Sigmoid colon (tissue), 7 donors: ENCODE results near the gene JKAMP. TPM values are rescaled to one million over a fixed set of nuclear protein-coding genes. Genes with fewer than 3 reads are reported as not detected.
A peak's percentile ranks its signal among the peaks of the same experiment; 100 is the strongest.

Experiments
- DNase-seq: peaks from one replicate; pipeline ENCODE4 v3.0.0-alpha.2; 2019
- H3K27ac ChIP-seq, 4 donors: fragments of 200-600 bp; sonication (generic); one replicate each; pipeline ENCODE4 v1.5.1; 2016 to 2019; ENCODE audit warnings: mild to moderate bottlenecking in 1 of 4
- H3K27me3 ChIP-seq, 3 donors: fragments of 200-600 bp; sonication (generic); one replicate each; pipeline ENCODE4 v1.5.1; 2019; ENCODE audit warnings: mild to moderate bottlenecking in 1 of 3
- H3K36me3 ChIP-seq, 4 donors: fragments of 200-600 bp; sonication (generic); one replicate each; pipeline ENCODE4 v1.5.1; 2016 to 2019
- H3K4me1 ChIP-seq, 4 donors: fragments of 200-600 bp; sonication (generic); one replicate each; pipeline ENCODE4 v1.5.1; 2017 to 2019
- H3K4me3 ChIP-seq, 4 donors: fragments of 200-600 bp; sonication (generic); one replicate each; pipeline ENCODE4 v1.5.1; 2017 to 2019; ENCODE audit warnings: mild to moderate bottlenecking in 2 of 4, moderate library complexity in 1 of 4
- H3K9me3 ChIP-seq, 4 donors: fragments of 200-600 bp in 3 of 4; sonication (generic) in 3 of 4; one replicate each; pipeline versions ENCODE4 v1.5.1 to v1.6.1; 2013 to 2019
- EP300 ChIP-seq, 4 donors: sonication (generic); formaldehyde crosslinking; IDR thresholded peaks; one replicate each; pipeline ENCODE4 v1.6.1; 2017; ENCODE audit warnings: antibody characterized with exemption in 4 of 4
- POLR2A ChIP-seq, 2 donors: fragments of 450-650 bp; IDR thresholded peaks; one replicate each; pipeline ENCODE4 v1.6.1; 2016; ENCODE audit warnings: antibody characterized with exemption in 2 of 2, mild to moderate bottlenecking in 2 of 2, moderate library complexity in 2 of 2
- POLR2AphosphoS5 ChIP-seq, 4 donors: sonication (generic); formaldehyde crosslinking; IDR thresholded peaks; one replicate each; pipeline ENCODE4 v1.6.1; 2017; ENCODE audit warnings: antibody characterized with exemption in 4 of 4
- WGBS, 2 donors: extraction: QIAGEN DNeasy Blood & Tissue Kit; methylation state at CpG; one replicate each; pipeline ENCODE4 v1.1.7; 2013; 5-methylcytosine and 5-hydroxymethylcytosine counted together
- intact Hi-C: fragments of 100-400 bp; cut with DNase I; formaldehyde crosslinking; loops from one replicate; pipeline ENCODE4 v1.15.1; 2023
- polyA plus RNA-seq, 3 donors: library from polyadenylated mRNA; stranded (reverse); fragments of 200-250 nt; gene quantifications; one replicate each; pipeline ENCODE4 v1.2.3, GENCODE V29; 2013
- total RNA-seq, 4 donors: library from RNA; depleted of rRNA; stranded (reverse); fragments of >200 nt; gene quantifications; one replicate each; pipeline ENCODE4 v1.1.0, GENCODE V29; 2016
- TF ChIP-seq, protein P1 (sequence below), 4 experiments: fragments of 450-650 bp in 3 of 4; fragments of 200-600 bp in 1 of 4; IDR thresholded peaks; one replicate each; pipeline ENCODE4 v1.5.1; 2016 to 2019; ENCODE audit warnings: antibody characterized with exemption in 4 of 4, mild to moderate bottlenecking in 3 of 4, moderate library complexity in 2 of 4
- donor health status: healthy with polysubstance abuse.
- donor health status: Bipolar disorder and iron deficiency.
- donor health status: healthy.

The JKAMP gene
- total and polyA plus RNA-seq, 7 donors, result 9.0 to 49.0 (median 27.3) TPM

DNA sequence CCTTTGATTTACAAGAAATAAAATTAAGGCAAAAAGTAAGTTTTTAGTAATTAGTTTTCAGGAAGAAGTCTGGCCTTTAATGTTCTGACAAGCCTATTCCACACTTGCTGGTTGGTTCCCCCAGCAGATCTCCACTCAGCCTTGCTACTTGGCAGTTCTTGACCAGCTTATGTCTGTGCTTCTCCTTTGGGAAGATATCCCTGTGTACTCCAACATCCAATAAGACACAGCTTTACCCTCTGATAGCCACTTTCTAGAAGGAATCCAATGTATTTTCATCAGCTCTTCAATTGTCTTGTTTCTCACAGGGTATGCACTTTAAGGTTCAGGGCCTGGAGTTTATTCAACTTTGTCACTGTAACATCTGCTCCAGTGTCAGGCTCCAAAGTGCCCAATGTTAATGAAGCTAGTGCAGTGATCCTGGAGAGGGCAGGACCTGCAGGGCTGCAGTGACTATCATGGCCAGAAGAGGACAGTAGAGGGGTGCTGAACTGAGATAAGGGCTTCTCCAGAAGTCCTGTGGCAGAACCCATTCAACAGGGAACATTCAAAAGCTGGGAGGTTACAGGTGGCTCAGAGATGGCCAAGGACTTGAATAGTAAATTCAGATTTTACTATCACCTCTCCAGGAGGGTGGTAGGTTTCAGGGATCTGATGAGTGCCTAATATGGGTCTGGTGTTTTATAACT is 22.9 kb downstream of the JKAMP start:
- H3K4me3 ChIP-seq, result no peak overlapping the region
- no peak for TF ChIP-seq POLR2A (IDR thresholded peaks at IDR 0.05)
- TF ChIP-seq, protein P1, sequence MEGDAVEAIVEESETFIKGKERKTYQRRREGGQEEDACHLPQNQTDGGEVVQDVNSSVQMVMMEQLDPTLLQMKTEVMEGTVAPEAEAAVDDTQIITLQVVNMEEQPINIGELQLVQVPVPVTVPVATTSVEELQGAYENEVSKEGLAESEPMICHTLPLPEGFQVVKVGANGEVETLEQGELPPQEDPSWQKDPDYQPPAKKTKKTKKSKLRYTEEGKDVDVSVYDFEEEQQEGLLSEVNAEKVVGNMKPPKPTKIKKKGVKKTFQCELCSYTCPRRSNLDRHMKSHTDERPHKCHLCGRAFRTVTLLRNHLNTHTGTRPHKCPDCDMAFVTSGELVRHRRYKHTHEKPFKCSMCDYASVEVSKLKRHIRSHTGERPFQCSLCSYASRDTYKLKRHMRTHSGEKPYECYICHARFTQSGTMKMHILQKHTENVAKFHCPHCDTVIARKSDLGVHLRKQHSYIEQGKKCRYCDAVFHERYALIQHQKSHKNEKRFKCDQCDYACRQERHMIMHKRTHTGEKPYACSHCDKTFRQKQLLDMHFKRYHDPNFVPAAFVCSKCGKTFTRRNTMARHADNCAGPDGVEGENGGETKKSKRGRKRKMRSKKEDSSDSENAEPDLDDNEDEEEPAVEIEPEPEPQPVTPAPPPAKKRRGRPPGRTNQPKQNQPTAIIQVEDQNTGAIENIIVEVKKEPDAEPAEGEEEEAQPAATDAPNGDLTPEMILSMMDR (IDR thresholded peaks at IDR 0.05), result peak in 3 of 4 experiments; percentile 49 to 54 (median 54)
- no peak for TF ChIP-seq EP300 (IDR thresholded peaks at IDR 0.05)
- TF ChIP-seq POLR2AphosphoS5 (IDR thresholded peaks at IDR 0.05), result no peak
- intact Hi-C loops, result no loop called here
- no peak for DNase-seq
- no peaks in the 10 kb centered on the region for H3K27me3 ChIP-seq
- no peaks in the 10 kb centered on the region for H3K9me3 ChIP-seq
- no peak overlapping the region for H3K27ac ChIP-seq
- H3K36me3 ChIP-seq, result peaks cover 0 to 6% (median 3%) of the 10 kb centered on the region in 4 donors
- no peaks in the 10 kb centered on the region for H3K4me1 ChIP-seq

DNA sequence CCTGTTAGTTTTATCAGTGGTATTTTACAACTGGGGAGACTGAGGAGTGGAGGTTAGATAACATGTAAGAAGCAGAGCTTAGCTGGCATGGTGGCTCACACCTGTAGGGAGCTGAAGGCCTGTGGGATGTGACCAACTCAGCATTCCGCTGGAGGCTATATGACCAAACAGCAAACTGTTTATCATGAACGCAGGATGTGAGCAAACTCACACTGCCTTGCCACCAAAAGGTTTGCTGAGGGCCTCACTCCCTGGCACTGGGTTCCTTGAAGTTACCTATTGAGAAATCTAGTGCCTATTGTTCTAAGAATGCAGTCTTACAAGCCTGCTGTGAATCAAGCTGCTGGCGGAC is 23.4 kb downstream of the JKAMP start:
- intact Hi-C loops, result no loop called here
- Histone ChIP-seq H3K27me3 (no peaks in the 10 kb centered on the region), H3K4me1 (no peaks in the 10 kb centered on the region), H3K9me3 (no peaks in the 10 kb centered on the region), H3K36me3 (peaks cover 0 to 6% (median 3%) of the 10 kb centered on the region in 4 donors), H3K27ac (no peak overlapping the region), H3K4me3 (no peak overlapping the region)
- no peak for DNase-seq
- TF ChIP-seq POLR2AphosphoS5 (IDR thresholded peaks at IDR 0.05) (no peak), EP300 (IDR thresholded peaks at IDR 0.05) (no peak), POLR2A (IDR thresholded peaks at IDR 0.05) (no peak)
- TF ChIP-seq, protein P1 (IDR thresholded peaks at IDR 0.05), result no peak
- WGBS, 2 donors, result 93 to 95% methylated on average over 3 of the region's 3 CpGs

DNA sequence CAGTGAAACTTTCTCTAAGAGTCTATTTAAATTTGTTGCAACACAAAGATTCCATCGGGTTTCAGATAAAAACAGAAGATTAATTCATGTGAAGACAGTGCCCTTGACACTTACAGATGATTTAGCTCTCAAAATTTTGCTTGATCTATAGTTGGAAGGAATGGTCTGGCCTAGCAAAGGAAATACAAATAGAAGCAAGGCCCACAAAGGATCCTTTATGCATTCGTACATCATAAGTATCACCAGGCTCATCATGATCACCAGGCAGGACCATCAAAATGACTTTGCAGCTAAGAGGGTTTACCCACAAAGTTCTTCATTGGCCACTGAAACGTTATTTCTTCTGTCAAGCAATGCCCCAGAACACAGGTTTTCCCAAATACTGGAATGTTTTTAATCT is 24.8 kb downstream of the JKAMP start:
- no peak for DNase-seq
- 92 to 95% methylated on average over 3 of the region's 3 CpGs for WGBS, 2 donors
- no peaks in the 10 kb centered on the region for H3K4me1 ChIP-seq
- TF ChIP-seq EP300 (IDR thresholded peaks at IDR 0.05) (no peak), POLR2A (IDR thresholded peaks at IDR 0.05) (no peak), POLR2AphosphoS5 (IDR thresholded peaks at IDR 0.05) (no peak)
- TF ChIP-seq, protein P1 (IDR thresholded peaks at IDR 0.05), result no peak
- H3K36me3 ChIP-seq, result peaks cover 0 to 2% (median under 1%) of the 10 kb centered on the region in 4 donors
- no peak overlapping the region for H3K4me3 ChIP-seq
- H3K27ac ChIP-seq, result no peak overlapping the region
- intact Hi-C loops, result no loop called here
- H3K9me3 ChIP-seq, result no peaks in the 10 kb centered on the region
- no peaks in the 10 kb centered on the region for H3K27me3 ChIP-seq

DNA sequence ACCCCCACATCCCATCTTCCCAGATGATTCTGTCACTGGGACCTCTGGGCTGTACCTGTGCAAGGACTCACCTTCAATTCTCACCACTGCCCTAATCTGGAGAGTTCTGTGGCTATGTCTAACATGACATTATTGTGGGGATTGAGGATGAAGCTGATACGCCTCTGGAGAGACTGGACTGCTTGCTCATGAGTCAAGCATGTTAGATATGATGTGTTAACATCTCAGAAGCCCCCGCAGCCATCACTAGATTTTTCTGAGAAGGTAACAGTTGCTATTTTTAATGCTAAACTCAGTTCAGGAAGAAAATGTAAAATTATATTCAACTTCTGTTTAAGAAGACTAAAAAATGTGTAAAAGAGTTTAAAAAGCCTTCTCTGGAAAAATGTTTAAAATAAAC is 25.7 kb downstream of the JKAMP start:
- WGBS, 2 donors, result 86 to 92% methylated on average over 2 of the region's 2 CpGs
- Histone ChIP-seq H3K4me1 (no peaks in the 10 kb centered on the region), H3K27me3 (no peaks in the 10 kb centered on the region), H3K9me3 (no peaks in the 10 kb centered on the region), H3K27ac (no peak overlapping the region), H3K36me3 (no peaks in the 10 kb centered on the region), H3K4me3 (no peak overlapping the region)
- TF ChIP-seq POLR2AphosphoS5 (IDR thresholded peaks at IDR 0.05), result no peak
- TF ChIP-seq EP300 (IDR thresholded peaks at IDR 0.05), result no peak
- TF ChIP-seq, protein P1 (IDR thresholded peaks at IDR 0.05), result no peak
- TF ChIP-seq POLR2A (IDR thresholded peaks at IDR 0.05), result no peak
- no peak for DNase-seq
- intact Hi-C loops, result no loop called here

DNA sequence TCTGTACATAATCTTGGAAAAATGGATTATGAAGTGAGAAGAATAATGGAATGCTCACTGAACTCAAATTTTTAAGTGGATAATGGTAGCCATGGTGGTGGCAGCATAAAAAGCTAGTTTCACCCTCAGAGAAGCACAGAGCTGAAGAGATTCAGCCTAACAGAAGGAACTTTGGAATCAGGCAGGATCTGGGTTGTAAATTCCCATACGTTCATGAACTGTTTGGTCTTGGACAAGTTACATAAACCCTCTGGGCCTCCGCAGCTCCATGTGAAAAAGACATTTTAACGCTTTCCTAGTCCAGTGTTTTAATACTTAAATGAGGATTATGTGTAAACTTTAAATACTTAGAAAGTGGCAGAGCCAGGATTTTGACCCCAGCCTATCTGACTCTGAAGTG is 26.6 kb downstream of the JKAMP start:
- TF ChIP-seq EP300 (IDR thresholded peaks at IDR 0.05) (no peak), POLR2A (IDR thresholded peaks at IDR 0.05) (no peak)
- TF ChIP-seq, protein P1 (IDR thresholded peaks at IDR 0.05), result no peak
- Histone ChIP-seq H3K4me1 (no peaks in the 10 kb centered on the region), H3K27me3 (no peaks in the 10 kb centered on the region), H3K27ac (no peak overlapping the region), H3K36me3 (no peaks in the 10 kb centered on the region), H3K4me3 (no peak overlapping the region), H3K9me3 (no peaks in the 10 kb centered on the region)
- no peak for DNase-seq
- WGBS, 2 donors, result 11 to 34% methylated on average over 3 of the region's 3 CpGs
- intact Hi-C loops, result no loop called here
